GM21526 (cell line): Measurements from ENCODE around the gene ANKRD44.
A peak's percentile ranks its signal among the peaks of the same experiment; 100 is the strongest.

Source experiments
- ATAC-seq: cut with Tn5 transposase; IDR thresholded peaks from one replicate; pipeline ENCODE4 v1.9.1; 2021; ENCODE audit warnings: moderate library complexity; ENCODE audit not compliant: unreplicated experiment, low FRiP score

Gene ANKRD44

GRCh38 chr2:197265036-197265435, 45.5 kb downstream of the ANKRD44 start:
- no peak for ATAC-seq

GRCh38 chr2:197264332-197264731, 46.2 kb downstream of the ANKRD44 start:
- no peak for ATAC-seq

- ATAC-seq = no peak
These were observed 47.5 kb downstream of the ANKRD44 start for GRCh38 chr2:197263077-197263476.

- ATAC-seq = peak; percentile 58
These were observed 48.8 kb downstream of the ANKRD44 start for GRCh38 chr2:197261808-197262226.

GRCh38 chr2:197259470-197259999, 51.0 kb downstream of the ANKRD44 start:
- no peak for ATAC-seq

GRCh38 chr2:197258580-197258979, 52.0 kb downstream of the ANKRD44 start:
- ATAC-seq = no peak

- ATAC-seq = no peak
These were observed 53.9 kb downstream of the ANKRD44 start for GRCh38 chr2:197256547-197257170.

GRCh38 chr2:197256021-197256420, 54.6 kb downstream of the ANKRD44 start:
- ATAC-seq = no peak

GRCh38 chr2:197255543-197255942, 55.0 kb downstream of the ANKRD44 start:
- peak; percentile 92 for ATAC-seq

GRCh38 chr2:197254776-197255530, 55.6 kb downstream of the ANKRD44 start:
- ATAC-seq = peak; percentile 27

- no peak for ATAC-seq
These were observed 59.0 kb downstream of the ANKRD44 start for GRCh38 chr2:197251576-197251975.

- no peak for ATAC-seq
These were observed 59.4 kb downstream of the ANKRD44 start for GRCh38 chr2:197251163-197251562.

- no peak for ATAC-seq
These were observed 60.5 kb downstream of the ANKRD44 start for GRCh38 chr2:197250084-197250397.

- no peak for ATAC-seq
These were observed 61.0 kb downstream of the ANKRD44 start for GRCh38 chr2:197249381-197250083.

GRCh38 chr2:197248623-197249022, 62.0 kb downstream of the ANKRD44 start:
- ATAC-seq = no peak

GRCh38 chr2:197248001-197248401, 62.6 kb downstream of the ANKRD44 start:
- no peak for ATAC-seq

GRCh38 chr2:197247083-197247482, 63.5 kb downstream of the ANKRD44 start:
- no peak for ATAC-seq

GRCh38 chr2:197245829-197246804, 64.5 kb downstream of the ANKRD44 start:
- ATAC-seq = no peak

- ATAC-seq = no peak
These were observed 66.2 kb downstream of the ANKRD44 start for GRCh38 chr2:197244349-197244748.

GRCh38 chr2:197242719-197243118, 67.9 kb downstream of the ANKRD44 start:
- no peak for ATAC-seq
